PC-9 (cell line): ENCODE measurements around the gene INTS7.

ENCODE experiments used
- CTCF ChIP-seq: fragments of 200-600 bp; sonication (generic); conservative IDR thresholded peaks from 2 replicates; pipeline ENCODE4 v1.6.1; 2017; ENCODE audit warnings: mixed run types, antibody characterized with exemption, mild to moderate bottlenecking, moderate library complexity
- EZH2 ChIP-seq: fragments of 200-600 bp; sonication (generic); IDR thresholded peaks from 2 replicates; pipeline ENCODE4 v1.8.0; 2017; ENCODE audit warnings: antibody characterized with exemption, low read depth

DNA sequence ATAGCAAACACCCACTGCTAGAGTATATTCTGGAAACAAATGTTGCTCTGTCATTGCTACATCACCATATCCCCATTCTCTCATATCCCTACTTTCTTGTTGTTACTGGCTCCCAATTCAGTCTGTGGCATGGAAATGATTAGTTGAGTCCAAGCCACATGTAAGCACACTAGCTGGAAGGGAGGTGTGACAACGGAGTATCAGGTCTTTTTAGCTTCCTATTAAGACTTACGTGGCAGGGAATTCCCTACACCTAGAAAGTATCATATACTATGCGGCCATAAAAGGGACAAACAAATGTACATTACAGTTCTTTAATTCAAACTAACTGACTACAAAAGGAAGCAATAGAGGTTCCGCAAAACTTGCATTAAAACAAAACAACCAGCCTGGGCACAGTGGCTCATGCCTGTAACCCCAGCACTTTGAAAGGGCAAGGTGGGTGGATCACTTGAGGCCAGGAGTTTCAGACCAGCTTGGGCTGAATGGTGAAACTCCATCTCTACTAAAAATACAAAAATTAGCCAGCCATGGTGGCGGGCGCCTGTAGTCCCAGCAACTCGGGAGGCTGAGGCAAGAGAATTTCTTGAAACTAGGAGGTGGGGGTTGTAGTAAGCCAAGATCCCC lies 48.6 kb downstream of the INTS7 start:
- TF ChIP-seq CTCF (no peak), EZH2 (no peak)
